A673 (cell line): ENCODE data around the gene AEN. TPM values are rescaled to one million over a fixed set of nuclear protein-coding genes. Genes with fewer than 3 reads are reported as not detected.

ENCODE experiments used
- BruUV-seq: library from RNA; stranded (reverse); fragments of 400-500 nt; replicated peaks from 2 replicates; lab custom pipeline; 2021; lab: Mats Ljungman, UMichigan
- CTCF ChIA-PET: fragments of 300-600 bp; sonication (Branson Sonifier 250); formaldehyde crosslinking; loops from one replicate; lab custom pipeline; 2022; ENCODE audit warnings: antibody characterized with exemption; lab: Charles Lee
- POLR2A ChIA-PET: fragments of 300-600 bp; sonication (Branson Sonifier 250); formaldehyde crosslinking; loops from one replicate; lab custom pipeline; 2022; ENCODE audit warnings: antibody characterized with exemption; ENCODE audit not compliant: low non-redundant PET; lab: Charles Lee
- DNase-seq: peaks from one replicate; pipeline ENCODE4 v3.0.0-alpha.2; 2015; ENCODE audit warnings: low spot score
- H3K27ac ChIP-seq: fragments of 200-600 bp; sonication (generic); 2 replicates; pipeline ENCODE4 v1.5.1; 2016; ENCODE audit warnings: mixed run types, low read depth, mild to moderate bottlenecking, mixed read lengths, antibody characterized with exemption, low read length; ENCODE audit not compliant: poor library complexity, severe bottlenecking
- H3K27me3 ChIP-seq: fragments of 200-600 bp; sonication (generic); replicated peaks from 2 replicates; pipeline ENCODE4 v1.6.1; 2017; ENCODE audit warnings: mixed run types, low read depth, mild to moderate bottlenecking, mixed read lengths, antibody characterized with exemption, low read length; ENCODE audit not compliant: insufficient read depth, poor library complexity
- H3K36me3 ChIP-seq: fragments of 200-600 bp; sonication (generic); 2 replicates; pipeline ENCODE4 v1.6.1; 2016; ENCODE audit warnings: mixed run types, mild to moderate bottlenecking, mixed read lengths, antibody characterized with exemption, low read length; ENCODE audit not compliant: insufficient read depth, poor library complexity, severe bottlenecking
- H3K4me1 ChIP-seq: fragments of 200-600 bp; sonication (generic); 2 replicates; pipeline ENCODE4 v1.6.1; 2017; ENCODE audit warnings: mixed run types, mild to moderate bottlenecking, mixed read lengths, antibody characterized with exemption, low read length; ENCODE audit not compliant: insufficient read depth, poor library complexity, severe bottlenecking
- H3K4me3 ChIP-seq: fragments of 200-600 bp; sonication (generic); 2 replicates; pipeline ENCODE4 v1.5.1; 2016; ENCODE audit warnings: low read depth, mixed run types, mild to moderate bottlenecking, mixed read lengths, low read length; ENCODE audit not compliant: poor library complexity, severe bottlenecking
- H3K9me3 ChIP-seq: fragments of 200-600 bp; sonication (generic); 2 replicates; pipeline ENCODE4 v1.6.1; 2016; ENCODE audit warnings: mixed run types, low read depth, mild to moderate bottlenecking, mixed read lengths, antibody characterized with exemption, low read length; ENCODE audit not compliant: poor library complexity, severe bottlenecking
- CTCF ChIP-seq: fragments of 300-800, 200-600 bp; sonication (generic); conservative IDR thresholded peaks from 2 replicates; pipeline ENCODE4 v1.5.1; 2017; ENCODE audit warnings: low read depth, mild to moderate bottlenecking, antibody characterized with exemption, low read length, moderate library complexity, mixed read lengths
- EZH2 ChIP-seq: fragments of 200-600 bp; sonication (generic); IDR thresholded peaks from 2 replicates; pipeline ENCODE4 v1.6.1; 2017; ENCODE audit warnings: borderline replicate concordance, low read depth, mild to moderate bottlenecking, mixed read lengths, antibody characterized with exemption, low read length; ENCODE audit not compliant: poor library complexity, severe bottlenecking
- intact Hi-C: fragments of 100-400 bp; cut with micrococcal nuclease; formaldehyde crosslinking; loops from one replicate; pipeline ENCODE4 v1.10.0; 2022; ENCODE audit not compliant: unreplicated experiment
- total RNA-seq: library from RNA; stranded (reverse); gene quantifications from 2 replicates; pipeline ENCODE4 v1.2.3, GENCODE V29; 2021

AEN gene
- total RNA-seq, 1 experiment from 2014 or later: 52.4 TPM

GRCh38 chr15:88604381-88605188, 16.6 kb upstream of the AEN start:
- Histone ChIP-seq H3K4me3 (no peak overlapping the region), H3K36me3 (no peaks in the 10 kb centered on the region)
- CTCF ChIA-PET: interaction anchor here (0.6 kb wide), 1 partner anchor 228 kb away, joined by 3 read pairs; no protein-coding TSS in a partner anchor

GRCh38 chr15:88605189-88606069, 15.7 kb upstream of the AEN start:
- Histone ChIP-seq H3K9me3 (no peaks in the 10 kb centered on the region), H3K4me3 (no peak overlapping the region), H3K27me3 (peaks cover 84% of the 10 kb centered on the region), H3K27ac (no peak overlapping the region), H3K4me1 (no peaks in the 10 kb centered on the region), H3K36me3 (no peaks in the 10 kb centered on the region)
- TF ChIP-seq CTCF: no peak
- peak; percentile 85 for TF ChIP-seq EZH2
- ChIA-PET POLR2A (no interaction called here), CTCF (no interaction called here)
- peak; percentile 63 for DNase-seq
- no TSS peak for BruUV-seq
- intact Hi-C loops: no loop called here

More at GRCh38 chr15:88604381-88605188, 16.6 kb upstream of the AEN start:
- intact Hi-C loops: no loop called here
- H3K9me3 ChIP-seq: no peaks in the 10 kb centered on the region
- peaks cover 87% of the 10 kb centered on the region for H3K27me3 ChIP-seq
- no peak overlapping the region for H3K27ac ChIP-seq
- TF ChIP-seq EZH2 (peak; percentile 68), CTCF (no peak)
- no TSS peak for BruUV-seq
- POLR2A ChIA-PET: no interaction called here
- no peak for DNase-seq
- H3K4me1 ChIP-seq: no peaks in the 10 kb centered on the region

- Histone ChIP-seq H3K36me3 (no peaks in the 10 kb centered on the region), H3K27me3 (peaks cover 79% of the 10 kb centered on the region), H3K27ac (no peak overlapping the region), H3K4me1 (peaks cover 4% of the 10 kb centered on the region), H3K4me3 (no peak overlapping the region), H3K9me3 (no peaks in the 10 kb centered on the region)
- DNase-seq: no peak
- intact Hi-C loops: no loop called here
- CTCF ChIA-PET: no interaction called here
- TF ChIP-seq CTCF: no peak
- TF ChIP-seq EZH2: no peak
- POLR2A ChIA-PET: no interaction called here
- BruUV-seq: no TSS peak
Measured at GRCh38 chr15:88606070-88606794, 14.9 kb upstream of the AEN start.
